ENCODE results near the gene SRSF9. TPM values are rescaled to one million over a fixed set of nuclear protein-coding genes. Genes with fewer than 3 reads are reported as not detected.

SRSF9 gene
- total and polyA plus RNA-seq, 2 of the 4 experiments (the other 2 are of a cell fraction): 102 to 143 TPM

DNA sequence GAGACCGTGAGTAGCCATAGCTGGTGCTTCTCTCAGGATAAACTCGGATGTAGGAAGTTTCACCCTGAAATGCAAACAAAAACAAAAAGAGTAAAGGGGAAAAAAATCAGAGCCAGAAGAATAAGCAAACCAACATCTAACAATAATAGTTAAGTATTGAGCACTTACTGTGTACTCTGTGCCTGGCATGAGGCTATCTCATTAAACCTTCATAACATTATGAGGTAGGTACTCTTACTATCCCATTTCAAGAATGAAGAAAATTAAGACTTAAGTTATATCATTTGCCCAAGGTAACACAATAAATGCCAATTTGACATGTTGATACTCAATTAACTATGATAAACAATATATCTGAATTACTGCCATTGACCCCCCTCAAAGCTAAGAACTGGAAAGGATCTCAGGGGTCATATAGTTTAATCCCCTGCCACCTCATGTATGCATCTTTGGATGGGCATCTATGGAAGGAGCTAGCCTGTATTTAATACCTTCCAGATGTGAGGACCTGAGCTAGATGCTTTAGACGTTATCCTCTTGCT, 7.4 kb downstream of the SRSF9 start:
- dilution Hi-C loops (cut with HindIII; ENCODE audit: low sequenced_read_pairs, unreplicated experiment) (no loop called here), intact Hi-C loops (cut with micrococcal nuclease) (no loop called here), in situ Hi-C loops (cut with MboI; ENCODE audit: low sequenced_read_pairs) (no loop called here)
- no peak overlapping the region for H4K8ac ChIP-seq (ENCODE audit: low read depth in 2 of 2, low read length in 2 of 2)
- H3K18ac ChIP-seq (ENCODE audit: low read depth, low read length): no peak overlapping the region
- no peak overlapping the region for H2AK5ac ChIP-seq (ENCODE audit: low read depth, low read length)
- no peaks in the 10 kb centered on the region for H3K27me3 ChIP-seq (ENCODE audit: control insufficient read depth, insufficient read depth, low read length)
- H2AFZ ChIP-seq (replicated peaks; ENCODE audit: low read length, poor library complexity): no peak overlapping the region
- no peaks in the 10 kb centered on the region for H3K9me3 ChIP-seq (ENCODE audit: control insufficient read depth, insufficient read depth, low read length)
- peaks cover 39% of the 10 kb centered on the region for H4K20me1 ChIP-seq (ENCODE audit: insufficient read depth, low read length)
- ChIA-PET CTCF (interaction anchor here (0.6 to 1.1 kb wide), 2 partner anchors 109 to 137 kb away, joined by 3 to 5 read pairs; no protein-coding TSS in a partner anchor), POLR2A (ENCODE audit: unreplicated experiment) (interaction anchor here (0.6 kb wide), 1 partner anchor 35 kb away, joined by 3 read pairs; no protein-coding TSS in a partner anchor)
- H2AK9ac ChIP-seq (replicated peaks; ENCODE audit: low read depth, low read length, poor library complexity): no peak overlapping the region
- no CpG with 5 or more reads among the region's 3 CpGs for WGBS, 2 experiments (ENCODE audit: extremely low coverage in 2 of 2, insufficient read length in 1 of 2)
- no peak overlapping the region for H3K27ac ChIP-seq (ENCODE audit: insufficient read depth, low read length)
- H3K4me1 ChIP-seq (ENCODE audit: control insufficient read depth, insufficient read depth, low read length): no peaks in the 10 kb centered on the region; the same call in 1 of the 2 replicates
- H3K4me2 ChIP-seq (ENCODE audit: low read depth, low read length): no peak overlapping the region
- H3K4me3 ChIP-seq (ENCODE audit: insufficient read depth, low read depth, low read length): no peak overlapping the region
- no peaks in the 10 kb centered on the region for H3K9me1 ChIP-seq (ENCODE audit: insufficient read depth, low read length)
- TF ChIP-seq CEBPB (IDR thresholded peaks at IDR 0.05; ENCODE audit: low read depth, low read length): no peak
- TF ChIP-seq MAFK (IDR thresholded peaks at IDR 0.05; ENCODE audit: low read depth, low read length): no peak
- no peak for TF ChIP-seq RFX5 (IDR thresholded peaks at IDR 0.05; ENCODE audit: low read depth, low read length)
- no peak for TF ChIP-seq SMC3 (IDR thresholded peaks at IDR 0.05; ENCODE audit: low read depth, low read length)
- no peak for TF ChIP-seq NFE2L2 (IDR thresholded peaks at IDR 0.05; ENCODE audit: low read depth, low read length)
- no peak for TF ChIP-seq RCOR1 (IDR thresholded peaks at IDR 0.05; ENCODE audit: insufficient replicate concordance, low read length)
- TF ChIP-seq MAZ (IDR thresholded peaks at IDR 0.05; ENCODE audit: borderline replicate concordance, low read depth, low read length): no peak
- no peak for TF ChIP-seq RAD21 (IDR thresholded peaks at IDR 0.05; ENCODE audit: low read length)
- TF ChIP-seq POLR2A (IDR thresholded peaks at IDR 0.05; ENCODE audit: low read depth, low read length): no peak
- no peak for TF ChIP-seq CHD1 (IDR thresholded peaks at IDR 0.05; ENCODE audit: low read depth, low read length)
- TF ChIP-seq MXI1 (IDR thresholded peaks at IDR 0.05; ENCODE audit: borderline replicate concordance, low read depth, low read length): no peak
- TF ChIP-seq, protein P1, sequence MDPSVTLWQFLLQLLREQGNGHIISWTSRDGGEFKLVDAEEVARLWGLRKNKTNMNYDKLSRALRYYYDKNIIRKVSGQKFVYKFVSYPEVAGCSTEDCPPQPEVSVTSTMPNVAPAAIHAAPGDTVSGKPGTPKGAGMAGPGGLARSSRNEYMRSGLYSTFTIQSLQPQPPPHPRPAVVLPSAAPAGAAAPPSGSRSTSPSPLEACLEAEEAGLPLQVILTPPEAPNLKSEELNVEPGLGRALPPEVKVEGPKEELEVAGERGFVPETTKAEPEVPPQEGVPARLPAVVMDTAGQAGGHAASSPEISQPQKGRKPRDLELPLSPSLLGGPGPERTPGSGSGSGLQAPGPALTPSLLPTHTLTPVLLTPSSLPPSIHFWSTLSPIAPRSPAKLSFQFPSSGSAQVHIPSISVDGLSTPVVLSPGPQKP (IDR thresholded peaks at IDR 0.05; ENCODE audit: borderline replicate concordance, low read depth, low read length): no peak
- TF ChIP-seq USF2 (IDR thresholded peaks at IDR 0.05; ENCODE audit: low read depth, low read length): no peak
- no peak for TF ChIP-seq BHLHE40 (IDR thresholded peaks at IDR 0.05; ENCODE audit: low read depth, low read length)
- H2BK20ac ChIP-seq (ENCODE audit: low read depth, low read length): no peak overlapping the region
- no peak for DNase-seq
- H3K23ac ChIP-seq (ENCODE audit: low read depth, low read length): no peak overlapping the region
- H3K14ac ChIP-seq (replicated peaks; ENCODE audit: low read depth, low read length): no peak overlapping the region
- no peak overlapping the region for H3K9ac ChIP-seq (ENCODE audit: low read depth, low read length)
- H3K56ac ChIP-seq (ENCODE audit: extremely low read depth, insufficient read depth, low read length): no peak overlapping the region
- no peak overlapping the region for H2BK15ac ChIP-seq (ENCODE audit: low read depth, low read length)
- peaks cover 65% of the 10 kb centered on the region for H3K36me3 ChIP-seq (ENCODE audit: control insufficient read depth, insufficient read depth, low read length)
- H4K91ac ChIP-seq (ENCODE audit: insufficient read depth, low read depth, low read length): no peak overlapping the region
- no peak overlapping the region for H3K4ac ChIP-seq (ENCODE audit: low read depth, low read length)
- no peak for ATAC-seq (ENCODE audit: low read depth)
- BruUV-seq (replicated peaks): no TSS peak
- no peak overlapping the region for H2BK5ac ChIP-seq (ENCODE audit: low read depth, low read length, poor library complexity, severe bottlenecking)
- no peak overlapping the region for H2BK120ac ChIP-seq (ENCODE audit: low read depth, low read length)
- H3K79me1 ChIP-seq (ENCODE audit: low read depth in 1 of 2, low read length in 2 of 2): peaks cover 31 to 59% of the 10 kb centered on the region in 2 experiments
- H4K5ac ChIP-seq (ENCODE audit: low read depth, low read length): no peak overlapping the region
